ENCODE data around the gene KRTAP20-2. TPM values are rescaled to one million over a fixed set of nuclear protein-coding genes. Genes with fewer than 3 reads are reported as not detected.

The KRTAP20-2 gene
- total and polyA plus RNA-seq, 2 donors (not counting 1 experiment from before 2014, with no cell fraction given): not detected

GRCh38 chr21:30674312-30674711 is 39.3 kb downstream of the KRTAP20-2 start:
- H3K27me3 Mint-ChIP-seq: no peaks in the 10 kb centered on the region
- Histone ChIP-seq H3K27me3 (replicated peaks in 1 of 4; ENCODE audit: control extremely low read depth in 1 of 4, control insufficient read depth in 3 of 4, insufficient read depth in 4 of 4, low read length in 3 of 4) (no peaks in the 10 kb centered on the region), H3K79me2 (ENCODE audit: control insufficient read depth, insufficient read depth, low read length) (no peaks in the 10 kb centered on the region), H4K20me1 (ENCODE audit: control insufficient read depth, insufficient read depth, low read length, poor library complexity, severe bottlenecking) (no peaks in the 10 kb centered on the region), H3K27ac (ENCODE audit: low read length in 2 of 2) (no peak overlapping the region), H3K9ac (ENCODE audit: low read length) (no peak overlapping the region), H3K4me2 (replicated peaks; ENCODE audit: low read depth, low read length, poor library complexity, severe bottlenecking) (no peak overlapping the region), H3K4me3 (ENCODE audit: control extremely low read depth in 1 of 5, extremely low read depth in 1 of 5, insufficient read depth in 1 of 5, low read depth in 2 of 5, low read length in 4 of 5) (no peak overlapping the region), H2AFZ (ENCODE audit: insufficient read depth, low read depth, low read length, poor library complexity, severe bottlenecking) (no peak overlapping the region), H3K4me1 (ENCODE audit: control insufficient read depth in 2 of 2, insufficient read depth in 2 of 2, low read length in 2 of 2) (no peaks in the 10 kb centered on the region), H3K36me3 (replicated peaks in 1 of 2; ENCODE audit: control extremely low read depth in 1 of 2, control insufficient read depth in 1 of 2, extremely low read depth in 1 of 2, insufficient read depth in 2 of 2, low read length in 1 of 2) (no peaks in the 10 kb centered on the region), H3K9me3 (ENCODE audit: control extremely low read depth in 1 of 3, control insufficient read depth in 2 of 3, insufficient read depth in 1 of 3, low read length in 2 of 3) (peaks cover 0 to 1% (median 0%) of the 10 kb centered on the region in 3 donors)
- TF ChIP-seq EZH2 (IDR thresholded peaks at IDR 0.05; ENCODE audit: borderline replicate concordance, insufficient read depth, low read depth, low read length, poor library complexity, severe bottlenecking) (no peak), CTCF (IDR thresholded peaks at IDR 0.05) (no peak)
- intact Hi-C loops (cut with micrococcal nuclease): no loop called here
- no peak overlapping the region for H3K4me3 Mint-ChIP-seq
- ATAC-seq (ENCODE audit: low read depth): no peak
- H3K27ac Mint-ChIP-seq: no peak overlapping the region
- peaks cover 4% of the 10 kb centered on the region for H3K9me3 Mint-ChIP-seq (ENCODE audit: insufficient read depth)
- CTCF ChIA-PET: no interaction called here
- no peaks in the 10 kb centered on the region for H3K4me1 Mint-ChIP-seq
- no peak for DNase-seq
- 80% methylated on average over 1 of the region's 1 CpG for WGBS (ENCODE audit: insufficient coverage)
- POLR2A ChIA-PET: no interaction called here

DNA sequence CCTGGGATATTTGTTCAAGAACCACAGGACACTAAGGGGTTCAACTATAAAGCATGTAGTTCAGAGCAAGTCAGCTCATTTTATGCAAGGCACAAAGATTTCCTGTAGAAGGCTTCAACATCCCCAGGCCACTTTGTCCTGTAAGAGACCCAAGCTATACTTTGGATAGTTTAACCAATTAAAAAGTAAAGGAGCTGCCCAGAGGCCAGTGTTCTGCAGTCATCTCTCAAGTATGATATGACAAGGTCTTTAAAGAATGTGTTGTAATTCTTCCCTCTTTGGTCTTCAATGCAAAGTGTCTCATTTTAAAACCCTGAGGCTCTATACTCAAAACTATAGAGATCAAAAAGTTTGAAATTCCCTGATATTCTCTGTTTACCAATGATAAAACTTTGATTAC is 41.7 kb downstream of the KRTAP20-2 start:
- Histone ChIP-seq H3K27me3 (replicated peaks in 1 of 4; ENCODE audit: control extremely low read depth in 1 of 4, control insufficient read depth in 3 of 4, insufficient read depth in 4 of 4, low read length in 3 of 4) (no peaks in the 10 kb centered on the region), H3K36me3 (replicated peaks in 1 of 2; ENCODE audit: control extremely low read depth in 1 of 2, control insufficient read depth in 1 of 2, extremely low read depth in 1 of 2, insufficient read depth in 2 of 2, low read length in 1 of 2) (no peaks in the 10 kb centered on the region), H3K4me2 (replicated peaks; ENCODE audit: low read depth, low read length, poor library complexity, severe bottlenecking) (no peak overlapping the region), H2AFZ (ENCODE audit: insufficient read depth, low read depth, low read length, poor library complexity, severe bottlenecking) (no peak overlapping the region), H3K4me3 (ENCODE audit: control extremely low read depth in 1 of 5, extremely low read depth in 1 of 5, insufficient read depth in 1 of 5, low read depth in 2 of 5, low read length in 4 of 5) (no peak overlapping the region), H3K79me2 (ENCODE audit: control insufficient read depth, insufficient read depth, low read length) (no peaks in the 10 kb centered on the region), H3K27ac (ENCODE audit: low read length in 2 of 2) (no peak overlapping the region), H4K20me1 (ENCODE audit: control insufficient read depth, insufficient read depth, low read length, poor library complexity, severe bottlenecking) (no peaks in the 10 kb centered on the region), H3K9me3 (ENCODE audit: control extremely low read depth in 1 of 3, control insufficient read depth in 2 of 3, insufficient read depth in 1 of 3, low read length in 2 of 3) (no peaks in the 10 kb centered on the region), H3K9ac (ENCODE audit: low read length) (no peak overlapping the region), H3K4me1 (ENCODE audit: control insufficient read depth in 2 of 2, insufficient read depth in 2 of 2, low read length in 2 of 2) (no peaks in the 10 kb centered on the region)
- Mint-ChIP-seq H3K9me3 (ENCODE audit: insufficient read depth) (peaks cover 2% of the 10 kb centered on the region), H3K4me3 (no peak overlapping the region), H3K4me1 (no peaks in the 10 kb centered on the region), H3K27me3 (no peaks in the 10 kb centered on the region), H3K27ac (no peak overlapping the region)
- CTCF ChIA-PET: no interaction called here
- DNase-seq (no peak), ATAC-seq (ENCODE audit: low read depth) (no peak)
- intact Hi-C loops (cut with micrococcal nuclease): no loop called here
- POLR2A ChIA-PET: no interaction called here
- TF ChIP-seq CTCF (IDR thresholded peaks at IDR 0.05) (no peak), EZH2 (IDR thresholded peaks at IDR 0.05; ENCODE audit: borderline replicate concordance, insufficient read depth, low read depth, low read length, poor library complexity, severe bottlenecking) (no peak)
